Epithelial cell of prostate (primary cell): ENCODE data around the gene EPHA3.

Experiments
- DNase-seq: peaks from one replicate; pipeline ENCODE4 v3.0.0-alpha.2; 2011; ENCODE audit warnings: low read depth, low spot score
- H3K27ac ChIP-seq: fragments of 450-650 bp; 2 replicates; pipeline ENCODE4 v1.5.1; 2017; ENCODE audit warnings: mild to moderate bottlenecking

The EPHA3 gene

GRCh38 chr3:89107461-89108290 lies at the start of gene EPHA3:
Gene EPHA3 (plus strand): TSS chr3:89107621. CDS start chr3:89107749, 128 bp downstream.
- no peak for DNase-seq
- no peak within 1 kb of the TSS for H3K27ac ChIP-seq

- no peak overlapping the region for H3K27ac ChIP-seq
- no peak for DNase-seq
These were observed 49.0 kb upstream of the EPHA3 start for GRCh38 chr3:89058371-89058770.

GRCh38 chr3:89059211-89059925 lies 48.1 kb upstream of the EPHA3 start:
- peak; percentile 52 for DNase-seq
- no peak overlapping the region for H3K27ac ChIP-seq

GRCh38 chr3:89061259-89061658 lies 46.2 kb upstream of the EPHA3 start:
- no peak overlapping the region for H3K27ac ChIP-seq
- no peak for DNase-seq

GRCh38 chr3:89067736-89068135 lies 39.7 kb upstream of the EPHA3 start:
- H3K27ac ChIP-seq = no peak overlapping the region
- no peak for DNase-seq

- no peak for DNase-seq
- no peak overlapping the region for H3K27ac ChIP-seq
These were observed 34.8 kb upstream of the EPHA3 start for GRCh38 chr3:89072642-89073041.

- no peak overlapping the region for H3K27ac ChIP-seq
- no peak for DNase-seq
These were observed 27.5 kb upstream of the EPHA3 start for GRCh38 chr3:89079944-89080343.

GRCh38 chr3:89087851-89088250 lies 19.6 kb upstream of the EPHA3 start:
- H3K27ac ChIP-seq = no peak overlapping the region
- DNase-seq = no peak

- no peak for DNase-seq
- no peak overlapping the region for H3K27ac ChIP-seq
These were observed 9.2 kb upstream of the EPHA3 start for GRCh38 chr3:89098173-89098572.

GRCh38 chr3:89098964-89099585 lies 8.3 kb upstream of the EPHA3 start:
- DNase-seq = no peak
- H3K27ac ChIP-seq = no peak overlapping the region

GRCh38 chr3:89101251-89101650 lies 6.2 kb upstream of the EPHA3 start:
- DNase-seq = no peak

GRCh38 chr3:89101921-89102320 lies 5.5 kb upstream of the EPHA3 start:
- no peak overlapping the region for H3K27ac ChIP-seq
- DNase-seq = no peak

More at GRCh38 chr3:89101251-89101650, 6.2 kb upstream of the EPHA3 start:
- H3K27ac ChIP-seq = no peak overlapping the region

- DNase-seq = no peak
- H3K27ac ChIP-seq = no peak overlapping the region
These were observed 2.9 kb upstream of the EPHA3 start for GRCh38 chr3:89104499-89104898.

GRCh38 chr3:89105503-89105902 lies 1.9 kb upstream of the EPHA3 start:
- no peak for DNase-seq
- no peak overlapping the region for H3K27ac ChIP-seq

GRCh38 chr3:89108291-89108550 lies 800 bp downstream of the EPHA3 start:
- no peak overlapping the region for H3K27ac ChIP-seq
- DNase-seq = no peak

- DNase-seq = no peak
- H3K27ac ChIP-seq = no peak overlapping the region
These were observed 5.9 kb downstream of the EPHA3 start for GRCh38 chr3:89113344-89113743.

GRCh38 chr3:89113893-89114840 lies 6.7 kb downstream of the EPHA3 start:
- peak overlapping the region; percentile 24 for H3K27ac ChIP-seq

GRCh38 chr3:89114841-89115223 lies 7.4 kb downstream of the EPHA3 start:
- no peak for DNase-seq
- H3K27ac ChIP-seq = peak overlapping the region; percentile 24

More at GRCh38 chr3:89113893-89114840, 6.7 kb downstream of the EPHA3 start:
- peak; percentile 34 for DNase-seq

- no peak for DNase-seq
- no peak overlapping the region for H3K27ac ChIP-seq
These were observed 9.1 kb downstream of the EPHA3 start for GRCh38 chr3:89116476-89116875.

GRCh38 chr3:89138048-89138447 lies 30.6 kb downstream of the EPHA3 start:
- no peak overlapping the region for H3K27ac ChIP-seq
- DNase-seq = no peak
